SH-SY5Y (cell line): ENCODE data around the gene FAM170A.

ENCODE experiments used
- GATA2 ChIP-seq: IDR thresholded peaks from 2 replicates; pipeline ENCODE4 v1.6.1; 2011; ENCODE audit warnings: mild to moderate bottlenecking, low read depth, low read length
- GATA3 ChIP-seq: IDR thresholded peaks from 2 replicates; pipeline ENCODE4 v1.6.1; 2011; ENCODE audit warnings: low read depth, mild to moderate bottlenecking, low read length, moderate library complexity

FAM170A gene, protein sequence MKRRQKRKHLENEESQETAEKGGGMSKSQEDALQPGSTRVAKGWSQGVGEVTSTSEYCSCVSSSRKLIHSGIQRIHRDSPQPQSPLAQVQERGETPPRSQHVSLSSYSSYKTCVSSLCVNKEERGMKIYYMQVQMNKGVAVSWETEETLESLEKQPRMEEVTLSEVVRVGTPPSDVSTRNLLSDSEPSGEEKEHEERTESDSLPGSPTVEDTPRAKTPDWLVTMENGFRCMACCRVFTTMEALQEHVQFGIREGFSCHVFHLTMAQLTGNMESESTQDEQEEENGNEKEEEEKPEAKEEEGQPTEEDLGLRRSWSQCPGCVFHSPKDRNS

GRCh38 chr5:119629339-119629738 is at the start of gene FAM170A:
TSS of gene FAM170A (plus strand) at chr5:119629558. CDS start at chr5:119629769, 211 bp downstream.
- TF ChIP-seq GATA3, result no peak
- no peak for TF ChIP-seq GATA2

DNA sequence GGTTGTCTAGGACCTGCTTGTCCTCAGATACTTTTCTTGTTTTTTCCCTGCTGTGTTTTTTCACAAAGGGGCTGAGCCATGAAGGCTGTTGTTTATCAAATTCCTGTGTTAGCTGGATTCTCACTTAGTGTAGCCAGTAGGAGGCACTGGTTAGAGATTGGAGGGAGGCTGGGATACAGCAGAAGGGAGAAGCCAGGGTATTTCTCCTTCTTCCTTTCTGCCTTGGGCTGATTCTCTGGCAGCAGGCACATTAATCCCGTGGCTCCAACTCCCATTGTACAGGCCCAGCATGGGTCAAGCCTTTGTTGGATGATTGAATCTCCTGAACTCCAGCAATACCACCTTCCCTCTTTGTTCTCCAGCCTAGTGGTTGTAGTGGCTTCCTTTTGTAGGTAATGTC is 46.4 kb upstream of the FAM170A start:
- TF ChIP-seq GATA2 (no peak), GATA3 (no peak)

GRCh38 chr5:119583684-119584083 is 45.7 kb upstream of the FAM170A start:
- TF ChIP-seq GATA3, result no peak
- TF ChIP-seq GATA2, result no peak

GRCh38 chr5:119596046-119596445 is 33.3 kb upstream of the FAM170A start:
- TF ChIP-seq GATA2, result no peak
- TF ChIP-seq GATA3, result no peak

DNA sequence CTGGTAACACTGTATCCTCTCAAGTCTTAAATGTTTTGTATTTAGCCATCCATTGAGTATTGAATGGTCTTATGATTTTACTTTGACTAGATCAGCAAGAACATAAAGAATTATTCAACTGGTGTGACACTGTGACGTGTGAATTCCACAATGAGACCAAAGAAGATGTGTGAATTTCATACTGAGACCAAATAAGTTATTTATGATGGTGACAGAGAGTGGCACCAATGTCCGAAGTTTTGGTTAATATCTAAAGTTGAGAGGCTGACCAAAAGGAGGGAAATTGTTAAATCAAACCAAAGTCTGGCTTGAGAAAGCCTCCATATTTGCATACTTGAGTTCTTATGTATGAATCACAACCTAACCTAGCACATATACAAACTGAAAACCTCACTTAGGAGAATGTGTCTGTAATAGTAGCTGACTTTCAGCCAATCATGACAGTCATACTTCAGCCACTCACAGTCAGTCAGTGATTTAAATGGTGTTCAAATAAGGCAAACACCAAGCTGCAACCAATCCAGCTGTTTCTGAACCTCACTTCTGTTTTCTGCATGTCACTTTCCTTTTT is 31.5 kb upstream of the FAM170A start:
- TF ChIP-seq GATA2 (no peak), GATA3 (no peak)

- TF ChIP-seq GATA2 (no peak), GATA3 (no peak)
Observed at GRCh38 chr5:119613937-119614336, 15.4 kb upstream of the FAM170A start.

DNA sequence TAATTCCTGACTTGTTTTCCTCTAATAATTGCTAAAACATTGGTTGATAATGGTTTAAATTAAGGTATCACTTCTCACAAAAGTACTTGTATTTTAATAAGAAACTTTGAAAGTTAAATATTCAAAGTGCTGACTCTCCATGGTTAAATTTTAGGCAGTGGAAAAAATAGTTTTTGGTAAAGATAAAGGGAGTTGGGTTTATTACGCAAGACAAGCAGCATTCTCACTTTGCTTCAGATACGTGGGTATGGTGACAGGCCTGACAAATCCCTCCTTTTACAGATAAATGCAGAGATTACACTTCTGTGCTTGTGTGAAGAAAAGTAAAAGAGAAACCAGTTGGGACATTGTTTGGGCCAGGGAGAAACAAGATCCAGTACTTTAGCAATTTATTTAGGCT is 14.5 kb upstream of the FAM170A start:
- no peak for TF ChIP-seq GATA3
- no peak for TF ChIP-seq GATA2

- TF ChIP-seq GATA3 (no peak), GATA2 (no peak)
Observed at GRCh38 chr5:119626086-119626485, 3.3 kb upstream of the FAM170A start.

- TF ChIP-seq GATA2 (no peak), GATA3 (no peak)
Observed at GRCh38 chr5:119630752-119631440, 1.5 kb downstream of the FAM170A start.

- no peak for TF ChIP-seq GATA2
- no peak for TF ChIP-seq GATA3
Observed at GRCh38 chr5:119631660-119632059, 2.3 kb downstream of the FAM170A start.

- no peak for TF ChIP-seq GATA3
- no peak for TF ChIP-seq GATA2
Observed at GRCh38 chr5:119651486-119651885, 22.1 kb downstream of the FAM170A start.

DNA sequence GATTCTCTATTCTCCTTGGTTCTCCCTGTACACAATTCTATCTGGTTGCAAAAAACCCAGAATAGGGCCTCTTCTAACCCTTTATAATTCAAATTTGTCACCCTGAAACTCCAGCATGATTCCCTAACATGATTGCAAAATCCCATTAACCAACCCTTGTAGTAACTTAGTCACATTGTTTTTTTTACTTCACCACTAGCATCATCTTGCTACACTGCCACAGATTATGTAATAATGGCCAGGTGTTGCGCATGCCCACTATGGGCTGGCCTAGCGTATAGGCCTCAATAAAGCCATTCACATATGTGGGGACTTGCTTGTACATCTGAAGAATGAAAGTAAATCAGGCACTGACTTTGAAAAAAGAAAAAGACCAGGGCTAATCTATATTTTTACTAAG is 25.7 kb downstream of the FAM170A start:
- no peak for TF ChIP-seq GATA2
- TF ChIP-seq GATA3, result no peak

GRCh38 chr5:119656023-119656422 is 26.7 kb downstream of the FAM170A start:
- TF ChIP-seq GATA2 (no peak), GATA3 (no peak)

DNA sequence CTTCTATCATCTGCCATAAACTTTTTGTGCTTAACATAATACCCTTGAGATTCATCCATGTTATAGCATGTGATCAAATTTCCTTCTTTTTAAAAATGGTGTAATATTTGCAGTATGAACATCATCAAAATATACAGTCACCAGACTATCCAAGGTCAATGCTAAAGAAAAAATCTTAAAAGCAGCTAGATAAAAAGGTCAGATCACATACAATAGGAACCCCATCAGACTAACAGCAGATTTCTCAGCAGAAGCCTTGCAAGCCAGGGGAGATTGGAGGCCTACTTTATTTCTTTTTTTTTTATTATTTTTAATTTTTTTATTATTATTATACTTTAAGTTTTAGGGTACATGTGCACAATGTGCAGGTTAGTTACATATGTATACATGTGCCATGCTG is 37.2 kb downstream of the FAM170A start:
- TF ChIP-seq GATA3 (no peak), GATA2 (no peak)
